OCI-LY1 (cell line): ENCODE results near the gene CHRND.

Experiments used
- EZH2 ChIP-seq: fragments of 200-600 bp; sonication (generic), shearing (Covaris generic); IDR thresholded peaks from 2 replicates; pipeline ENCODE4 v1.8.0; 2017; ENCODE audit warnings: borderline replicate concordance, mixed run types, mild to moderate bottlenecking, antibody characterized with exemption, low read length, moderate library complexity, mixed read lengths
- TF ChIP-seq, protein P1 (sequence below): fragments of 200-600 bp; sonication (generic), shearing (Covaris generic); IDR thresholded peaks from 2 replicates; pipeline ENCODE4 v1.5.1; 2017; ENCODE audit warnings: mild to moderate bottlenecking, antibody characterized with exemption, low read length, moderate library complexity, mixed read lengths

DNA sequence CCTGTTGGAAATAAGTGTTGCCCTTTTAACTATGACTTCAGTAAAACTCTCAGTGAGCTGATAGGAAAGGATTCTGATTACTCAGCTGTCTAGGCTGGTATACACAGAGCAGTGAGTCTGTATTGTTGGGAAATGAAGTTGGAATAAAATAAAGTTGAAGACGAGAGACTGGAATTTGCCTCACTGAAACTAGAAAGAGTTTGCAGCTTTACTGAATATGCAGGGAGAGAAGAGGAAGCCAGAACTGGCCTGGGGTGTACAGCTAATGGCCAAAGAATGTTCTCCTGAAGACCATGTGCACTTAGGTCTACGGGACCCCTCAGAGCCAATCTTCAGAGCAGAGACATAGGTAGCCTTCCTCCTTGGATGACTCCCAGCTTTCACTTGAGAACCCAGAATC, 51.0 kb downstream of the CHRND start:
- TF ChIP-seq, protein P1, sequence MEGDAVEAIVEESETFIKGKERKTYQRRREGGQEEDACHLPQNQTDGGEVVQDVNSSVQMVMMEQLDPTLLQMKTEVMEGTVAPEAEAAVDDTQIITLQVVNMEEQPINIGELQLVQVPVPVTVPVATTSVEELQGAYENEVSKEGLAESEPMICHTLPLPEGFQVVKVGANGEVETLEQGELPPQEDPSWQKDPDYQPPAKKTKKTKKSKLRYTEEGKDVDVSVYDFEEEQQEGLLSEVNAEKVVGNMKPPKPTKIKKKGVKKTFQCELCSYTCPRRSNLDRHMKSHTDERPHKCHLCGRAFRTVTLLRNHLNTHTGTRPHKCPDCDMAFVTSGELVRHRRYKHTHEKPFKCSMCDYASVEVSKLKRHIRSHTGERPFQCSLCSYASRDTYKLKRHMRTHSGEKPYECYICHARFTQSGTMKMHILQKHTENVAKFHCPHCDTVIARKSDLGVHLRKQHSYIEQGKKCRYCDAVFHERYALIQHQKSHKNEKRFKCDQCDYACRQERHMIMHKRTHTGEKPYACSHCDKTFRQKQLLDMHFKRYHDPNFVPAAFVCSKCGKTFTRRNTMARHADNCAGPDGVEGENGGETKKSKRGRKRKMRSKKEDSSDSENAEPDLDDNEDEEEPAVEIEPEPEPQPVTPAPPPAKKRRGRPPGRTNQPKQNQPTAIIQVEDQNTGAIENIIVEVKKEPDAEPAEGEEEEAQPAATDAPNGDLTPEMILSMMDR: no peak
- no peak for TF ChIP-seq EZH2
